GM12878 (cell line): ENCODE results near the gene CMBL. TPM values are rescaled to one million over a fixed set of nuclear protein-coding genes. Genes with fewer than 3 reads are reported as not detected.

Experiments used
- ATAC-seq: fragments of 200-7000 bp; cut with Tn5 transposase; 3 replicates; pipeline ENCODE4 v1.9.1; 2020; ENCODE audit warnings: mild to moderate bottlenecking, moderate library complexity
- BruUV-seq: library from RNA; stranded (reverse); fragments of 400-500 nt; replicated peaks from 2 replicates; lab custom pipeline; 2021; lab: Mats Ljungman, UMichigan
- CTCF ChIA-PET: fragments of 300-600 bp; sonication (Branson Sonifier 250); formaldehyde crosslinking; extraction: SDS; loops from one replicate; lab custom pipeline; 2021; ENCODE audit warnings: inconsistent platforms; lab: Yijun Ruan, JAX
- POLR2A ChIA-PET: fragments of 350-600 bp; formaldehyde crosslinking; extraction: SDS; loops from one replicate; lab custom pipeline; 2021; ENCODE audit warnings: inconsistent platforms; lab: Charles Lee
- RAD21 ChIA-PET: fragments of 300-600 bp; sonication (Branson Sonifier 250); formaldehyde crosslinking; loops from one replicate; lab custom pipeline; 2023; ENCODE audit warnings: antibody characterized with exemption; ENCODE audit not compliant: unreplicated experiment; lab: Charles Lee
- SMC1A ChIA-PET: fragments of 300-600 bp; sonication (Branson Sonifier 250); formaldehyde crosslinking; loops from one replicate; lab custom pipeline; 2023; ENCODE audit not compliant: unreplicated experiment, uncharacterized antibody; lab: Charles Lee
- DNase-seq: peaks from one replicate; pipeline ENCODE4 v3.0.0-alpha.2; 2011; ENCODE audit warnings: low read depth, low spot score
- FAIRE-seq: peaks from 3 replicates; lab custom pipeline; 2011; peaks lifted over from hg19 to GRCh38; lab: Jason Lieb, UNC
- H2AFZ ChIP-seq: 2 replicates; pipeline ENCODE4 v1.6.0; 2011; ENCODE audit warnings: low read depth, low read length, control low read depth; ENCODE audit not compliant: control insufficient read depth
- H3K27ac ChIP-seq: 2 replicates; pipeline ENCODE4 v1.5.1; 2011; ENCODE audit warnings: control low read depth; ENCODE audit not compliant: control insufficient read depth, insufficient read depth
- H3K27me3 ChIP-seq, 2 experiments: replicated peaks in 1 of 2; 2 replicates each; pipeline versions ENCODE4 v1.6.0 to v1.6.1; 2011; ENCODE audit warnings: low read length in 1 of 2; ENCODE audit not compliant: control insufficient read depth in 2 of 2, insufficient read depth in 2 of 2
- H3K36me3 ChIP-seq, 2 experiments: 2 replicates each; pipeline ENCODE4 v1.5.1; 2011; ENCODE audit warnings: low read length in 1 of 2; ENCODE audit not compliant: control insufficient read depth in 2 of 2, insufficient read depth in 2 of 2
- H3K4me1 ChIP-seq: 2 replicates; pipeline ENCODE4 v1.6.1; 2011; ENCODE audit warnings: mild to moderate bottlenecking, low read length, moderate library complexity, mixed read lengths; ENCODE audit not compliant: control insufficient read depth, insufficient read depth
- H3K4me2 ChIP-seq: 2 replicates; pipeline ENCODE4 v1.6.0; 2011; ENCODE audit warnings: control low read depth; ENCODE audit not compliant: control insufficient read depth, insufficient read depth
- H3K4me3 ChIP-seq: fragments of 200-600 bp; sonication (generic); 2 replicates; pipeline ENCODE4 v1.5.1; 2016
- H3K79me2 ChIP-seq: 2 replicates; pipeline ENCODE4 v1.6.0; 2011; ENCODE audit warnings: low read length; ENCODE audit not compliant: control insufficient read depth, insufficient read depth
- H3K9ac ChIP-seq: 2 replicates; pipeline ENCODE4 v1.8.0; 2011; ENCODE audit warnings: low read length, control low read depth, mixed read lengths; ENCODE audit not compliant: control insufficient read depth, insufficient read depth
- H3K9me3 ChIP-seq: replicated peaks from 3 replicates; pipeline ENCODE4 v1.5.1; 2011; ENCODE audit warnings: mild to moderate bottlenecking, low read length; ENCODE audit not compliant: control insufficient read depth, insufficient read depth
- H4K20me1 ChIP-seq: 2 replicates; pipeline ENCODE4 v1.6.0; 2011; ENCODE audit not compliant: control insufficient read depth, insufficient read depth
- ATF3 ChIP-seq: IDR thresholded peaks from 2 replicates; pipeline ENCODE4 v1.6.1; 2011; ENCODE audit warnings: low read depth, mild to moderate bottlenecking, low read length, moderate library complexity, borderline replicate concordance; ENCODE audit errors: extremely low read depth
- BCL11A ChIP-seq: IDR thresholded peaks from 2 replicates; pipeline ENCODE4 v1.6.1; 2011; ENCODE audit warnings: low read depth, low read length
- BCL3 ChIP-seq: IDR thresholded peaks from 2 replicates; pipeline ENCODE4 v1.6.1; 2011; ENCODE audit warnings: borderline replicate concordance, low read depth, mild to moderate bottlenecking, moderate library complexity, low read length; ENCODE audit not compliant: insufficient read depth, poor library complexity, severe bottlenecking
- BMI1 ChIP-seq: fragments of 450-650 bp; IDR thresholded peaks from 2 replicates; pipeline ENCODE4 v1.6.1; 2016; ENCODE audit warnings: mild to moderate bottlenecking, moderate library complexity, borderline replicate concordance
- CEBPB ChIP-seq, 2 experiments: fragments of 150-350 bp in 1 of 2; IDR thresholded peaks; 2 replicates each; pipeline ENCODE4 v1.6.1; 2012 to 2014; ENCODE audit warnings: low read depth in 2 of 2, low read length in 2 of 2, borderline replicate concordance in 1 of 2, inconsistent platforms in 1 of 2
- GATAD2B ChIP-seq: fragments of 450-650 bp; conservative IDR thresholded peaks from 2 replicates; pipeline ENCODE4 v1.6.1; 2017; ENCODE audit warnings: low read depth, mild to moderate bottlenecking, moderate library complexity
- IKZF1 ChIP-seq: fragments of 450-650 bp; conservative IDR thresholded peaks from 2 replicates; pipeline ENCODE4 v1.6.1; 2017; ENCODE audit warnings: antibody characterized with exemption, mild to moderate bottlenecking
- JUND ChIP-seq: IDR thresholded peaks from 2 replicates; pipeline ENCODE4 v1.6.1; 2012; ENCODE audit warnings: low read depth, mild to moderate bottlenecking, low read length, improper control_type of control experiment, moderate library complexity
- NFYA ChIP-seq: IDR thresholded peaks from 2 replicates; pipeline ENCODE4 v1.6.1; 2011; ENCODE audit warnings: low read depth, mild to moderate bottlenecking, low read length, improper control_type of control experiment, borderline replicate concordance
- NFYB ChIP-seq: IDR thresholded peaks from 2 replicates; pipeline ENCODE4 v1.6.1; 2011; ENCODE audit warnings: low read depth, mild to moderate bottlenecking, low read length, improper control_type of control experiment, moderate library complexity; ENCODE audit not compliant: insufficient read depth
- NR2C2 ChIP-seq: IDR thresholded peaks from 2 replicates; pipeline ENCODE4 v1.6.1; 2011; ENCODE audit warnings: borderline replicate concordance, low read depth; ENCODE audit not compliant: control insufficient read depth, insufficient read length
- NR2F1 ChIP-seq: fragments of 450-650 bp; conservative IDR thresholded peaks from 2 replicates; pipeline ENCODE4 v1.6.1; 2017; ENCODE audit warnings: mild to moderate bottlenecking
- PAX8 ChIP-seq: fragments of 450-650 bp; IDR thresholded peaks from 2 replicates; pipeline ENCODE4 v1.6.1; 2017; ENCODE audit warnings: mild to moderate bottlenecking, moderate library complexity
- RAD51 ChIP-seq: fragments of 450-650 bp; IDR thresholded peaks from 2 replicates; pipeline ENCODE4 v1.6.1; 2016; ENCODE audit warnings: moderate library complexity, mild to moderate bottlenecking, inconsistent platforms
- RB1 ChIP-seq: fragments of 450-650 bp; formaldehyde crosslinking; IDR thresholded peaks from 2 replicates; pipeline ENCODE4 v1.6.1; 2017; ENCODE audit warnings: mild to moderate bottlenecking, borderline replicate concordance
- RELA ChIP-seq: fragments of 450-650 bp; IDR thresholded peaks from 2 replicates; pipeline ENCODE4 v1.8.0; 2014; ENCODE audit warnings: borderline replicate concordance; ENCODE audit not compliant: partially characterized antibody
- SIN3A ChIP-seq: IDR thresholded peaks from 2 replicates; pipeline ENCODE4 v1.6.1; 2012; ENCODE audit warnings: low read depth, low read length, improper control_type of control experiment
- SMARCA5 ChIP-seq: fragments of 450-650 bp; IDR thresholded peaks from 2 replicates; pipeline ENCODE4 v1.6.1; 2017; ENCODE audit warnings: mild to moderate bottlenecking
- TARDBP ChIP-seq: IDR thresholded peaks from 2 replicates; pipeline ENCODE4 v1.6.1; 2016; ENCODE audit warnings: borderline replicate concordance
- TCF3 ChIP-seq: IDR thresholded peaks from 2 replicates; pipeline ENCODE4 v1.6.1; 2012; ENCODE audit warnings: low read depth, mild to moderate bottlenecking, low read length, borderline replicate concordance; ENCODE audit not compliant: insufficient read depth
- TCF7 ChIP-seq: IDR thresholded peaks from 2 replicates; pipeline ENCODE4 v1.6.1; 2014; ENCODE audit warnings: antibody characterized with exemption, borderline replicate concordance
- ZNF24 ChIP-seq: fragments of 450-650 bp; IDR thresholded peaks from 2 replicates; pipeline ENCODE4 v1.6.1; 2017; ENCODE audit warnings: antibody characterized with exemption, mild to moderate bottlenecking
- ZNF274 ChIP-seq: IDR thresholded peaks from one replicate; pipeline ENCODE4 v1.8.0; 2011; ENCODE audit not compliant: insufficient read length, insufficient read depth
- ZSCAN29 ChIP-seq: fragments of 450-650 bp; IDR thresholded peaks from 2 replicates; pipeline ENCODE4 v1.6.1; 2017; ENCODE audit warnings: mild to moderate bottlenecking, moderate library complexity
- WGBS: methylation state at CpG from one replicate; pipeline ENCODE4 v1.1.6; 2016; ENCODE audit warnings: low lambda C conversion rate; ENCODE audit not compliant: insufficient replicate concordance, insufficient coverage; ENCODE audit errors: missing lambda C conversion rate; 5-methylcytosine and 5-hydroxymethylcytosine counted together
- in situ Hi-C: fragments of 300-500 bp; cut with MboI; formaldehyde crosslinking; loops from 9 replicates; pipeline ENCODE4 v1.14.3; 2018; ENCODE audit warnings: mixed read lengths
- intact Hi-C: fragments of 100-400 bp; cut with micrococcal nuclease; formaldehyde crosslinking; loops from one replicate; pipeline ENCODE4 v1.14.2; 2022; ENCODE audit not compliant: unreplicated experiment
- polyA plus RNA-seq, 11 experiments: library from polyadenylated mRNA; depleted of rRNA in 4 of 11; unstranded in 6 of 11; stranded (reverse) in 5 of 11; fragments of >200 nt; fragmentation: Nextera tagmentation in 4 of 11; fragmentation: Illumina TruSeq in 1 of 11; extraction: Ambion mirVana in 4 of 11; extraction: Trizol in 1 of 11; gene quantifications; 1 replicate in 1 of 11; 2 replicates in 10 of 11; pipeline versions ENCODE4 v1.2.1 to v1.2.3, GENCODE V29; 2011 to 2016; ENCODE audit warnings: inconsistent platforms in 2 of 11, missing spikeins in 2 of 11, low read depth in 1 of 11
- total RNA-seq, 4 experiments: library from RNA; depleted of rRNA in 3 of 4; stranded (reverse); fragments of >200 nt in 3 of 4; fragmentation: Illumina TruSeq in 1 of 4; extraction: Trizol in 1 of 4; gene quantifications; 2 replicates each; pipeline versions ENCODE4 v1.2.1 to v1.2.3, GENCODE V29; 2013 to 2021

Gene CMBL
- total and polyA plus RNA-seq, 10 of the 15 experiments (the other 5 are each of a cell fraction or from before 2014, with no cell fraction given): 1.8 to 15.6 (median 7.5) TPM

- TF ChIP-seq NFYB: no peak
- TF ChIP-seq ATF3: no peak
- TF ChIP-seq TCF7: no peak
- no peak for TF ChIP-seq BMI1
- TF ChIP-seq JUND: no peak
- TF ChIP-seq CEBPB (IDR thresholded peaks at IDR 0.05; ENCODE audit: borderline replicate concordance in 1 of 2, low read depth in 2 of 2, low read length in 2 of 2): no peak
- no peak for TF ChIP-seq RB1
- TF ChIP-seq SMARCA5: no peak
- TF ChIP-seq NR2C2: no peak
- no peak for TF ChIP-seq RELA
Observed at GRCh38 chr5:10232386-10232785, 75.3 kb downstream of the CMBL start (continued).

GRCh38 chr5:10229306-10230048, 78.2 kb downstream of the CMBL start:
- POLR2A ChIA-PET: no interaction called here
- no peak for ATAC-seq
- TF ChIP-seq GATAD2B (no peak), NR2F1 (no peak), ZNF274 (no peak), ZSCAN29 (no peak), PAX8 (no peak), ZNF24 (no peak), RB1 (no peak), BCL11A (no peak), TARDBP (no peak), RAD51 (no peak), TCF3 (no peak), IKZF1 (no peak), NFYA (no peak), NFYB (no peak), BCL3 (no peak), SIN3A (no peak)

More at GRCh38 chr5:10229306-10230048, 78.2 kb downstream of the CMBL start:
- H3K4me1 ChIP-seq: no peaks in the 10 kb centered on the region
- no peak for DNase-seq
- CTCF ChIA-PET: no interaction called here
- 92% methylated on average over 11 of the region's 11 CpGs for WGBS
- no peak overlapping the region for H3K27ac ChIP-seq
- no peaks in the 10 kb centered on the region for H3K79me2 ChIP-seq
- no peaks in the 10 kb centered on the region for H3K9me3 ChIP-seq
- RAD21 ChIA-PET: no interaction called here
- no peak overlapping the region for H3K9ac ChIP-seq
- H4K20me1 ChIP-seq: no peaks in the 10 kb centered on the region
- in situ Hi-C loops (no loop called here), intact Hi-C loops (no loop called here)
- peaks cover 2 to 3% of the 10 kb centered on the region in 2 experiments; a peak in 3 of 4 replicates for H3K36me3 ChIP-seq
- FAIRE-seq: no peak
- BruUV-seq: no TSS peak
- no peaks in the 10 kb centered on the region for H3K27me3 ChIP-seq
- SMC1A ChIA-PET: no interaction called here
- H3K4me2 ChIP-seq: no peak overlapping the region
- no peak overlapping the region for H3K4me3 ChIP-seq
- no peak overlapping the region for H2AFZ ChIP-seq
